ENCODE results near the gene NLE1.

- no peak for TF ChIP-seq CTCF (conservative IDR thresholded peaks at IDR 0.05; ENCODE audit: low read length)
- TF ChIP-seq EZH2phosphoT487 (IDR thresholded peaks at IDR 0.05; ENCODE audit: borderline replicate concordance, low read depth, low read length) = no peak
Observed at GRCh38 chr17:35129973-35130351, 12.1 kb downstream of the NLE1 start.

Measured in OCI-LY7 (cell line).